ENCODE measurements around the gene CPNE4.

The CPNE4 gene

GRCh38 chr3:131812433-131812832 is 222.4 kb downstream of the CPNE4 start:
- H3K9me3 ChIP-seq (ENCODE audit: control insufficient read depth, insufficient read depth, low read length), result no peaks in the 10 kb centered on the region
- H3K9ac ChIP-seq (ENCODE audit: low read depth, low read length), result no peak overlapping the region
- H3K4me1 ChIP-seq (ENCODE audit: control insufficient read depth, insufficient read depth, low read length), result peaks cover 15% of the 10 kb centered on the region
- H3K27me3 ChIP-seq (ENCODE audit: control insufficient read depth, insufficient read depth, low read length), result no peaks in the 10 kb centered on the region
- H3K36me3 ChIP-seq (ENCODE audit: control insufficient read depth, insufficient read depth, low read length), result no peaks in the 10 kb centered on the region
- no peak overlapping the region for H3K4me3 ChIP-seq (ENCODE audit: low read depth, low read length)

GRCh38 chr3:131811481-131811880 is 223.3 kb downstream of the CPNE4 start:
- H3K9ac ChIP-seq (ENCODE audit: low read depth, low read length), result no peak overlapping the region
- no peak overlapping the region for H3K4me3 ChIP-seq (ENCODE audit: low read depth, low read length)
- H3K9me3 ChIP-seq (ENCODE audit: control insufficient read depth, insufficient read depth, low read length), result no peaks in the 10 kb centered on the region
- peaks cover 17% of the 10 kb centered on the region for H3K4me1 ChIP-seq (ENCODE audit: control insufficient read depth, insufficient read depth, low read length)
- H3K27me3 ChIP-seq (ENCODE audit: control insufficient read depth, insufficient read depth, low read length), result no peaks in the 10 kb centered on the region
- no peaks in the 10 kb centered on the region for H3K36me3 ChIP-seq (ENCODE audit: control insufficient read depth, insufficient read depth, low read length)

- H3K4me3 ChIP-seq (ENCODE audit: low read depth, low read length), result no peak overlapping the region
- no peaks in the 10 kb centered on the region for H3K36me3 ChIP-seq (ENCODE audit: control insufficient read depth, insufficient read depth, low read length)
- H3K27me3 ChIP-seq (ENCODE audit: control insufficient read depth, insufficient read depth, low read length), result no peaks in the 10 kb centered on the region
- no peak overlapping the region for H3K9ac ChIP-seq (ENCODE audit: low read depth, low read length)
- H3K9me3 ChIP-seq (ENCODE audit: control insufficient read depth, insufficient read depth, low read length), result no peaks in the 10 kb centered on the region
- peaks cover 16% of the 10 kb centered on the region for H3K4me1 ChIP-seq (ENCODE audit: control insufficient read depth, insufficient read depth, low read length)
These were observed 227.0 kb downstream of the CPNE4 start for GRCh38 chr3:131807822-131808221.

GRCh38 chr3:131806736-131807135 is 228.1 kb downstream of the CPNE4 start:
- no peak overlapping the region for H3K9ac ChIP-seq (ENCODE audit: low read depth, low read length)
- no peaks in the 10 kb centered on the region for H3K27me3 ChIP-seq (ENCODE audit: control insufficient read depth, insufficient read depth, low read length)
- no peak overlapping the region for H3K4me3 ChIP-seq (ENCODE audit: low read depth, low read length)
- peaks cover 9% of the 10 kb centered on the region for H3K4me1 ChIP-seq (ENCODE audit: control insufficient read depth, insufficient read depth, low read length)
- H3K9me3 ChIP-seq (ENCODE audit: control insufficient read depth, insufficient read depth, low read length), result no peaks in the 10 kb centered on the region
- H3K36me3 ChIP-seq (ENCODE audit: control insufficient read depth, insufficient read depth, low read length), result no peaks in the 10 kb centered on the region

GRCh38 chr3:131804565-131805133 is 230.2 kb downstream of the CPNE4 start:
- Histone ChIP-seq H3K9me3 (ENCODE audit: control insufficient read depth, insufficient read depth, low read length) (no peaks in the 10 kb centered on the region), H3K4me1 (ENCODE audit: control insufficient read depth, insufficient read depth, low read length) (peaks cover 4% of the 10 kb centered on the region), H3K4me3 (ENCODE audit: low read depth, low read length) (no peak overlapping the region), H3K9ac (ENCODE audit: low read depth, low read length) (no peak overlapping the region), H3K36me3 (ENCODE audit: control insufficient read depth, insufficient read depth, low read length) (no peaks in the 10 kb centered on the region), H3K27me3 (ENCODE audit: control insufficient read depth, insufficient read depth, low read length) (no peaks in the 10 kb centered on the region)

- peaks cover 4% of the 10 kb centered on the region for H3K4me1 ChIP-seq (ENCODE audit: control insufficient read depth, insufficient read depth, low read length)
- H3K9ac ChIP-seq (ENCODE audit: low read depth, low read length), result no peak overlapping the region
- H3K4me3 ChIP-seq (ENCODE audit: low read depth, low read length), result no peak overlapping the region
- H3K27me3 ChIP-seq (ENCODE audit: control insufficient read depth, insufficient read depth, low read length), result no peaks in the 10 kb centered on the region
- H3K9me3 ChIP-seq (ENCODE audit: control insufficient read depth, insufficient read depth, low read length), result no peaks in the 10 kb centered on the region
- no peaks in the 10 kb centered on the region for H3K36me3 ChIP-seq (ENCODE audit: control insufficient read depth, insufficient read depth, low read length)
These were observed 231.7 kb downstream of the CPNE4 start for GRCh38 chr3:131803113-131803512.

- H3K27me3 ChIP-seq (ENCODE audit: control insufficient read depth, insufficient read depth, low read length), result no peaks in the 10 kb centered on the region
- H3K9ac ChIP-seq (ENCODE audit: low read depth, low read length), result no peak overlapping the region
- H3K4me1 ChIP-seq (ENCODE audit: control insufficient read depth, insufficient read depth, low read length), result peaks cover 7% of the 10 kb centered on the region
- no peaks in the 10 kb centered on the region for H3K36me3 ChIP-seq (ENCODE audit: control insufficient read depth, insufficient read depth, low read length)
- no peak overlapping the region for H3K4me3 ChIP-seq (ENCODE audit: low read depth, low read length)
- H3K9me3 ChIP-seq (ENCODE audit: control insufficient read depth, insufficient read depth, low read length), result no peaks in the 10 kb centered on the region
These were observed 232.8 kb downstream of the CPNE4 start for GRCh38 chr3:131802029-131802428.

GRCh38 chr3:131801566-131801965 is 233.2 kb downstream of the CPNE4 start:
- Histone ChIP-seq H3K27me3 (ENCODE audit: control insufficient read depth, insufficient read depth, low read length) (no peaks in the 10 kb centered on the region), H3K4me3 (ENCODE audit: low read depth, low read length) (no peak overlapping the region), H3K9me3 (ENCODE audit: control insufficient read depth, insufficient read depth, low read length) (no peaks in the 10 kb centered on the region), H3K4me1 (ENCODE audit: control insufficient read depth, insufficient read depth, low read length) (peaks cover 7% of the 10 kb centered on the region), H3K9ac (ENCODE audit: low read depth, low read length) (no peak overlapping the region), H3K36me3 (ENCODE audit: control insufficient read depth, insufficient read depth, low read length) (no peaks in the 10 kb centered on the region)

- Histone ChIP-seq H3K4me3 (ENCODE audit: low read depth, low read length) (no peak overlapping the region), H3K4me1 (ENCODE audit: control insufficient read depth, insufficient read depth, low read length) (peaks cover 16% of the 10 kb centered on the region), H3K9ac (ENCODE audit: low read depth, low read length) (no peak overlapping the region), H3K27me3 (ENCODE audit: control insufficient read depth, insufficient read depth, low read length) (no peaks in the 10 kb centered on the region), H3K9me3 (ENCODE audit: control insufficient read depth, insufficient read depth, low read length) (no peaks in the 10 kb centered on the region), H3K36me3 (ENCODE audit: control insufficient read depth, insufficient read depth, low read length) (no peaks in the 10 kb centered on the region)
These were observed 237.0 kb downstream of the CPNE4 start for GRCh38 chr3:131797776-131798175.

- no peaks in the 10 kb centered on the region for H3K36me3 ChIP-seq (ENCODE audit: control insufficient read depth, insufficient read depth, low read length)
- H3K4me1 ChIP-seq (ENCODE audit: control insufficient read depth, insufficient read depth, low read length), result peaks cover 16% of the 10 kb centered on the region
- H3K27me3 ChIP-seq (ENCODE audit: control insufficient read depth, insufficient read depth, low read length), result no peaks in the 10 kb centered on the region
- H3K9me3 ChIP-seq (ENCODE audit: control insufficient read depth, insufficient read depth, low read length), result no peaks in the 10 kb centered on the region
- H3K9ac ChIP-seq (ENCODE audit: low read depth, low read length), result no peak overlapping the region
- no peak overlapping the region for H3K4me3 ChIP-seq (ENCODE audit: low read depth, low read length)
These were observed 238.1 kb downstream of the CPNE4 start for GRCh38 chr3:131796558-131797198.

- no peak overlapping the region for H3K9ac ChIP-seq (ENCODE audit: low read depth, low read length)
- H3K4me3 ChIP-seq (ENCODE audit: low read depth, low read length), result no peak overlapping the region
- H3K36me3 ChIP-seq (ENCODE audit: control insufficient read depth, insufficient read depth, low read length), result no peaks in the 10 kb centered on the region
These were observed 238.7 kb downstream of the CPNE4 start for GRCh38 chr3:131796111-131796510.

GRCh38 chr3:131795390-131796090 is 239.3 kb downstream of the CPNE4 start:
- no peak overlapping the region for H3K4me3 ChIP-seq (ENCODE audit: low read depth, low read length)
- no peak overlapping the region for H3K9ac ChIP-seq (ENCODE audit: low read depth, low read length)
- H3K9me3 ChIP-seq (ENCODE audit: control insufficient read depth, insufficient read depth, low read length), result no peaks in the 10 kb centered on the region
- no peaks in the 10 kb centered on the region for H3K27me3 ChIP-seq (ENCODE audit: control insufficient read depth, insufficient read depth, low read length)
- no peaks in the 10 kb centered on the region for H3K36me3 ChIP-seq (ENCODE audit: control insufficient read depth, insufficient read depth, low read length)
- peaks cover 16% of the 10 kb centered on the region for H3K4me1 ChIP-seq (ENCODE audit: control insufficient read depth, insufficient read depth, low read length)

More at GRCh38 chr3:131796111-131796510, 238.7 kb downstream of the CPNE4 start:
- H3K9me3 ChIP-seq (ENCODE audit: control insufficient read depth, insufficient read depth, low read length), result no peaks in the 10 kb centered on the region
- peaks cover 16% of the 10 kb centered on the region for H3K4me1 ChIP-seq (ENCODE audit: control insufficient read depth, insufficient read depth, low read length)
- no peaks in the 10 kb centered on the region for H3K27me3 ChIP-seq (ENCODE audit: control insufficient read depth, insufficient read depth, low read length)
